ENCODE data around the gene GALNT10.

The GALNT10 gene

GRCh38 chr5:154395407-154396106, 205.0 kb downstream of the GALNT10 start:
- peak overlapping the region; percentile 77 for H3K27ac Mint-ChIP-seq
- no peaks in the 10 kb centered on the region for H3K9me3 Mint-ChIP-seq
- peaks cover 5 to 14% of the 10 kb centered on the region in 2 donors for H3K4me1 Mint-ChIP-seq
- DNase-seq, result no peak
- ATAC-seq (replicated peaks), result peak; percentile 61 to 69
- H3K4me3 Mint-ChIP-seq, result no peak overlapping the region
- no peaks in the 10 kb centered on the region for H3K27me3 Mint-ChIP-seq
- H3K36me3 Mint-ChIP-seq, result peaks cover 24 to 45% of the 10 kb centered on the region in 2 donors

- Mint-ChIP-seq H3K27ac (no peak overlapping the region), H3K9me3 (no peaks in the 10 kb centered on the region), H3K4me1 (peaks cover 5 to 14% of the 10 kb centered on the region in 2 donors), H3K27me3 (no peaks in the 10 kb centered on the region), H3K4me3 (no peak overlapping the region), H3K36me3 (peaks cover 20 to 47% of the 10 kb centered on the region in 2 donors)
- ATAC-seq (replicated peaks) (no peak), DNase-seq (no peak)
Observed at GRCh38 chr5:154396128-154396527, 205.6 kb downstream of the GALNT10 start.

GRCh38 chr5:154397652-154398406, 207.3 kb downstream of the GALNT10 start:
- ATAC-seq (replicated peaks) (no peak), DNase-seq (no peak)
- Mint-ChIP-seq H3K9me3 (no peaks in the 10 kb centered on the region), H3K4me1 (peaks cover 5 to 14% of the 10 kb centered on the region in 2 donors), H3K27me3 (no peaks in the 10 kb centered on the region), H3K36me3 (peaks cover 9 to 36% of the 10 kb centered on the region in 2 donors), H3K4me3 (no peak overlapping the region), H3K27ac (no peak overlapping the region)

GRCh38 chr5:154400678-154401077, 210.1 kb downstream of the GALNT10 start:
- no peak for ATAC-seq (replicated peaks)
- Mint-ChIP-seq H3K9me3 (no peaks in the 10 kb centered on the region), H3K36me3 (peaks cover 1 to 23% of the 10 kb centered on the region in 2 donors), H3K4me1 (peaks cover 8 to 22% of the 10 kb centered on the region in 2 donors), H3K27ac (no peak overlapping the region), H3K27me3 (no peaks in the 10 kb centered on the region), H3K4me3 (no peak overlapping the region)
- no peak for DNase-seq

GRCh38 chr5:154401355-154401754, 210.8 kb downstream of the GALNT10 start:
- Mint-ChIP-seq H3K27me3 (no peaks in the 10 kb centered on the region), H3K36me3 (peaks cover 1 to 17% of the 10 kb centered on the region in 2 donors), H3K4me1 (peaks cover 7 to 16% of the 10 kb centered on the region in 2 donors), H3K4me3 (no peak overlapping the region), H3K9me3 (no peaks in the 10 kb centered on the region), H3K27ac (no peak overlapping the region)
- no peak for ATAC-seq (replicated peaks)
- no peak for DNase-seq

- ATAC-seq (replicated peaks), result no peak
- H3K9me3 Mint-ChIP-seq, result no peaks in the 10 kb centered on the region
- H3K4me1 Mint-ChIP-seq, result peaks cover 7 to 16% of the 10 kb centered on the region in 2 donors
- H3K27me3 Mint-ChIP-seq, result no peaks in the 10 kb centered on the region
- H3K4me3 Mint-ChIP-seq, result no peak overlapping the region
- DNase-seq, result no peak
- H3K36me3 Mint-ChIP-seq, result peaks cover 1 to 20% of the 10 kb centered on the region in 2 donors
- no peak overlapping the region for H3K27ac Mint-ChIP-seq
Observed at GRCh38 chr5:154401931-154402330, 211.4 kb downstream of the GALNT10 start.

GRCh38 chr5:154402611-154403010, 212.1 kb downstream of the GALNT10 start:
- Mint-ChIP-seq H3K27ac (no peak overlapping the region), H3K36me3 (peaks cover 1 to 22% of the 10 kb centered on the region in 2 donors), H3K4me3 (no peak overlapping the region), H3K4me1 (peaks cover 7 to 16% of the 10 kb centered on the region in 2 donors), H3K27me3 (no peaks in the 10 kb centered on the region), H3K9me3 (no peaks in the 10 kb centered on the region)
- no peak for ATAC-seq (replicated peaks)
- no peak for DNase-seq

- Mint-ChIP-seq H3K4me3 (no peak overlapping the region), H3K27me3 (no peaks in the 10 kb centered on the region), H3K36me3 (peaks cover 0 to 17% of the 10 kb centered on the region in 2 donors), H3K27ac (no peak overlapping the region), H3K4me1 (peaks cover 7 to 16% of the 10 kb centered on the region in 2 donors), H3K9me3 (no peaks in the 10 kb centered on the region)
- DNase-seq (no peak), ATAC-seq (replicated peaks) (no peak)
Observed at GRCh38 chr5:154403234-154403633, 212.7 kb downstream of the GALNT10 start.

GRCh38 chr5:154403776-154404387, 213.3 kb downstream of the GALNT10 start:
- no peak for DNase-seq
- ATAC-seq (replicated peaks), result no peak
- no peak overlapping the region for H3K27ac Mint-ChIP-seq
- no peaks in the 10 kb centered on the region for H3K27me3 Mint-ChIP-seq
- peak overlapping the region in 1 of 2 donors; percentile 14 for H3K4me3 Mint-ChIP-seq
- no peaks in the 10 kb centered on the region for H3K9me3 Mint-ChIP-seq
- H3K4me1 Mint-ChIP-seq, result peaks cover 7 to 16% of the 10 kb centered on the region in 2 donors
- peaks cover 0 to 17% of the 10 kb centered on the region in 2 donors for H3K36me3 Mint-ChIP-seq

- Mint-ChIP-seq H3K27me3 (no peaks in the 10 kb centered on the region), H3K4me1 (peaks cover 7 to 16% of the 10 kb centered on the region in 2 donors), H3K36me3 (peaks cover 3 to 19% of the 10 kb centered on the region in 2 donors), H3K4me3 (peak overlapping the region; percentile 76 to 83), H3K27ac (peak overlapping the region; percentile 48), H3K9me3 (no peaks in the 10 kb centered on the region)
- DNase-seq (peak; percentile 66), ATAC-seq (replicated peaks) (peak; percentile 97)
Observed at GRCh38 chr5:154405078-154405792, 214.7 kb downstream of the GALNT10 start.

GRCh38 chr5:154406231-154406630, 215.7 kb downstream of the GALNT10 start:
- Mint-ChIP-seq H3K4me3 (no peak overlapping the region), H3K27me3 (no peaks in the 10 kb centered on the region), H3K36me3 (peaks cover 4 to 19% of the 10 kb centered on the region in 2 donors), H3K27ac (no peak overlapping the region), H3K4me1 (peaks cover 7 to 16% of the 10 kb centered on the region in 2 donors), H3K9me3 (no peaks in the 10 kb centered on the region)
- ATAC-seq (replicated peaks), result no peak
- DNase-seq, result no peak

GRCh38 chr5:154406826-154407225, 216.3 kb downstream of the GALNT10 start:
- H3K4me3 Mint-ChIP-seq, result no peak overlapping the region
- no peaks in the 10 kb centered on the region for H3K9me3 Mint-ChIP-seq
- H3K27ac Mint-ChIP-seq, result no peak overlapping the region
- peaks cover 10 to 25% of the 10 kb centered on the region in 2 donors for H3K36me3 Mint-ChIP-seq
- peaks cover 7 to 16% of the 10 kb centered on the region in 2 donors for H3K4me1 Mint-ChIP-seq
- H3K27me3 Mint-ChIP-seq, result no peaks in the 10 kb centered on the region
- ATAC-seq (replicated peaks) (no peak), DNase-seq (no peak)

- no peaks in the 10 kb centered on the region for H3K27me3 Mint-ChIP-seq
- peaks cover 11 to 32% of the 10 kb centered on the region in 2 donors for H3K36me3 Mint-ChIP-seq
- H3K27ac Mint-ChIP-seq, result no peak overlapping the region
- no peak overlapping the region for H3K4me3 Mint-ChIP-seq
- DNase-seq (no peak), ATAC-seq (replicated peaks) (no peak)
- H3K4me1 Mint-ChIP-seq, result peaks cover 7 to 16% of the 10 kb centered on the region in 2 donors
- H3K9me3 Mint-ChIP-seq, result no peaks in the 10 kb centered on the region
Observed at GRCh38 chr5:154408811-154409210, 218.3 kb downstream of the GALNT10 start.

Measured in stimulated activated naive B cell treated with anti-CD40 and anti-IgM and Interleukin-4, amounts not matched to agents 10 μg/mL and 1 μg/mL and 100 μg/mL, for 72 hours (primary cell).